Measurements from ENCODE around the gene EMC10. TPM values are rescaled to one million over a fixed set of nuclear protein-coding genes. Genes with fewer than 3 reads are reported as not detected.
A peak's percentile ranks its signal among the peaks of the same experiment; 100 is the strongest.

Gene EMC10
- total RNA-seq, 1 donor from 2014 or later = 97.7 TPM

GRCh38 chr19:50498219-50499056, 22.1 kb downstream of the EMC10 start:
- Histone ChIP-seq H3K4me1 (peaks cover 8% of the 10 kb centered on the region), H3K9me3 (replicated peaks) (no peaks in the 10 kb centered on the region), H3K36me3 (no peaks in the 10 kb centered on the region), H3K27me3 (ENCODE audit: low read depth) (no peaks in the 10 kb centered on the region), H3K27ac (replicated peaks) (peak overlapping the region; percentile 68), H3K4me3 (peak overlapping the region; percentile 51)
- no peak for DNase-seq
- intact Hi-C loops (cut with micrococcal nuclease) = no loop called here
- no peak for TF ChIP-seq CTCF (IDR thresholded peaks at IDR 0.05; ENCODE audit: borderline replicate concordance)

GRCh38 chr19:50500060-50500752, 23.9 kb downstream of the EMC10 start:
- intact Hi-C loops (cut with micrococcal nuclease) = no loop called here
- peak; percentile 83 for DNase-seq

GRCh38 chr19:50500753-50501151, 24.4 kb downstream of the EMC10 start:
- peak overlapping the region; percentile 70 for H3K4me3 ChIP-seq
- H3K9me3 ChIP-seq (replicated peaks) = no peaks in the 10 kb centered on the region
- no peaks in the 10 kb centered on the region for H3K27me3 ChIP-seq (ENCODE audit: low read depth)
- peaks cover under 1% of the 10 kb centered on the region for H3K36me3 ChIP-seq
- peaks cover 8% of the 10 kb centered on the region for H3K4me1 ChIP-seq
- peak overlapping the region; percentile 98 for H3K27ac ChIP-seq (replicated peaks)
- intact Hi-C loops (cut with micrococcal nuclease) = no loop called here
- peak; percentile 86 for DNase-seq
- no peak for TF ChIP-seq CTCF (IDR thresholded peaks at IDR 0.05; ENCODE audit: borderline replicate concordance)

More at GRCh38 chr19:50500060-50500752, 23.9 kb downstream of the EMC10 start:
- H3K4me1 ChIP-seq = peaks cover 8% of the 10 kb centered on the region
- H3K4me3 ChIP-seq = peak overlapping the region; percentile 70
- H3K9me3 ChIP-seq (replicated peaks) = no peaks in the 10 kb centered on the region
- TF ChIP-seq CTCF (IDR thresholded peaks at IDR 0.05; ENCODE audit: borderline replicate concordance) = no peak
- no peaks in the 10 kb centered on the region for H3K27me3 ChIP-seq (ENCODE audit: low read depth)
- peak overlapping the region; percentile 98 for H3K27ac ChIP-seq (replicated peaks)
- no peaks in the 10 kb centered on the region for H3K36me3 ChIP-seq

GRCh38 chr19:50501186-50501567, 24.9 kb downstream of the EMC10 start:
- Histone ChIP-seq H3K27ac (replicated peaks) (peak overlapping the region; percentile 98), H3K4me3 (peak overlapping the region; percentile 70), H3K36me3 (peaks cover 5% of the 10 kb centered on the region), H3K4me1 (peaks cover 8% of the 10 kb centered on the region), H3K27me3 (ENCODE audit: low read depth) (no peaks in the 10 kb centered on the region), H3K9me3 (replicated peaks) (no peaks in the 10 kb centered on the region)
- no peak for DNase-seq
- intact Hi-C loops (cut with micrococcal nuclease) = no loop called here
- no peak for TF ChIP-seq CTCF (IDR thresholded peaks at IDR 0.05; ENCODE audit: borderline replicate concordance)

GRCh38 chr19:50501568-50502475, 25.5 kb downstream of the EMC10 start:
- TF ChIP-seq CTCF (IDR thresholded peaks at IDR 0.05; ENCODE audit: borderline replicate concordance) = no peak
- Histone ChIP-seq H3K4me3 (peak overlapping the region; percentile 70), H3K9me3 (replicated peaks) (no peaks in the 10 kb centered on the region), H3K36me3 (peaks cover 9% of the 10 kb centered on the region), H3K4me1 (peaks cover 8% of the 10 kb centered on the region), H3K27ac (replicated peaks) (peak overlapping the region; percentile 98), H3K27me3 (ENCODE audit: low read depth) (no peaks in the 10 kb centered on the region)
- peak; percentile 75 for DNase-seq
- intact Hi-C loops (cut with micrococcal nuclease) = no loop called here
